Measurements from ENCODE around the gene CEP128. TPM values are rescaled to one million over a fixed set of nuclear protein-coding genes. Genes with fewer than 3 reads are reported as not detected.

The CEP128 gene
- total RNA-seq, 1 experiment from 2014 or later = 12.0 TPM

DNA sequence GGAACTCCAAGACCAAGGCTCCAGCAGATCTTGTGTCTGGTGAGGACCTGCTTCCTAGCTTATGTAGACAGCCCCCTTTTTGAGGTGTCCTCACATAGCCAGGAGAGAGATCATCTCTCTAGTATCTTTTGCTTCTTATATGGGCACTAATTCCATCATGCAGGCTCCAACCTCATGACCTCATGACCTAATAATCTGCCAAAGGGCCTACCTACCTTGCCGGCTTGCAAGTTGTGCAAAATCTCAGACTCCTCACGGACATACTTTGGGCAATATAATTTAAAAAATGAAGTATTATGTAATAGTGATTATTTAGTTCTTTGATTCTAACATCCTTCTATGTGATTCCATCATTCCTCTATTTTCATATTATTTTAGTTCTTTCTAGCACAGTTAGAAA, 397.2 kb downstream of the CEP128 start:
- Mint-ChIP-seq H3K9me3 (peaks cover 22% of the 10 kb centered on the region), H3K4me1 (no peaks in the 10 kb centered on the region), H3K4me3 (no peak overlapping the region), H3K36me3 (peaks cover 15% of the 10 kb centered on the region), H3K27me3 (ENCODE audit: low read depth) (no peaks in the 10 kb centered on the region), H3K27ac (no peak overlapping the region)
- DNase-seq (ENCODE audit: low spot score) (no peak), ATAC-seq (no peak)
- CTCF ChIA-PET = no interaction called here
- TF ChIP-seq MYBL2 (CRISPR knock-in tag; IDR thresholded peaks at IDR 0.05) = no peak
- no peak for TF ChIP-seq TP53 (CRISPR knock-in tag; IDR thresholded peaks at IDR 0.05)
- TF ChIP-seq HMGA2 (CRISPR knock-in tag; IDR thresholded peaks at IDR 0.05) = no peak
- TF ChIP-seq, protein P1, sequence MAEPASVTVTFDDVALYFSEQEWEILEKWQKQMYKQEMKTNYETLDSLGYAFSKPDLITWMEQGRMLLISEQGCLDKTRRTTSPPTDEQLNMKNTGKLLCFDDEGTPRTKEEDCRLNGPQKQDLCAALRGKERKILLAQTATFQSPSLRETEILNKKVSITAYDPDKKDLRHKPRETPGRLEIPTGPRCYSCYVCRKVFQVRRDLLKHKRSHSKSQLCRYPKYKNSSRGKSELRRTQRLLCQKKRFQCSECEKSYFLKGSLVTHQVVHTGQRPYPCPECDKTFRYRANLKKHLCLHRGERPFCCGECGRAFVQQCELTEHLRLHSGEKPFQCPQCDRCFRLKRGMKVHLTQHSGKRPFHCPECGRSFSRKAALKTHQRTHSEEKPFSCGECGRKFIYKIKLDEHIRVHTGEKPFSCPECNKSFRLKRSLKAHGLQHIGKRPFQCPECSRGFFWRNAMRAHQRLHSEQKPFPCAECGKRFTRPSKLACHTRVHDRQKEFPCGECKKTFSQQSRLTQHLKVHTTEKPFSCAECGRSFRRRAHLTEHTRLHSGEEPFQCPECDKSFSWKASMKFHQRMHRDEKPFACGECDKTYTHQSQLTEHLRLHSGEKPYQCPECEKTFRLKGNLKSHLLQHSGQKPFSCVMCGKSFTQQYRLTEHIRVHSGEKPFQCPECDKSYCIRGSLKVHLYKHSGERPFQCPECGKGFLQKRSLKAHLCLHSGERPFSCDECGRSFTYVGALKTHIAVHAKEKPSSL (CRISPR knock-in tag; conservative IDR thresholded peaks at IDR 0.05) = no peak
- TF ChIP-seq ZNF512 (CRISPR knock-in tag; IDR thresholded peaks at IDR 0.05; ENCODE audit: borderline replicate concordance) = no peak
- TF ChIP-seq JAZF1 (CRISPR knock-in tag; IDR thresholded peaks at IDR 0.05) = no peak
- TF ChIP-seq CBFB (CRISPR knock-in tag; IDR thresholded peaks at IDR 0.05; ENCODE audit: low read depth) = no peak
- TF ChIP-seq FOXP4 (CRISPR knock-in tag; IDR thresholded peaks at IDR 0.05) = no peak
- no peak for TF ChIP-seq ZNF219 (CRISPR knock-in tag; IDR thresholded peaks at IDR 0.05; ENCODE audit: borderline replicate concordance)
- TF ChIP-seq NFYB (CRISPR knock-in tag; conservative IDR thresholded peaks at IDR 0.05; ENCODE audit: low read depth) = no peak
- TF ChIP-seq, protein P2, sequence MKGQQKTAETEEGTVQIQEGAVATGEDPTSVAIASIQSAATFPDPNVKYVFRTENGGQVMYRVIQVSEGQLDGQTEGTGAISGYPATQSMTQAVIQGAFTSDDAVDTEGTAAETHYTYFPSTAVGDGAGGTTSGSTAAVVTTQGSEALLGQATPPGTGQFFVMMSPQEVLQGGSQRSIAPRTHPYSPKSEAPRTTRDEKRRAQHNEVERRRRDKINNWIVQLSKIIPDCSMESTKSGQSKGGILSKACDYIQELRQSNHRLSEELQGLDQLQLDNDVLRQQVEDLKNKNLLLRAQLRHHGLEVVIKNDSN (CRISPR knock-in tag; IDR thresholded peaks at IDR 0.05) = no peak
- no peak for TF ChIP-seq TCF7 (CRISPR knock-in tag; IDR thresholded peaks at IDR 0.05; ENCODE audit: low read depth)
- no peak for TF ChIP-seq ZNF416 (CRISPR knock-in tag; IDR thresholded peaks at IDR 0.05)
- no peak for TF ChIP-seq NR3C1 (CRISPR knock-in tag; conservative IDR thresholded peaks at IDR 0.05; ENCODE audit: low read depth)
- TF ChIP-seq HMGXB4 (CRISPR knock-in tag; IDR thresholded peaks at IDR 0.05) = no peak
- TF ChIP-seq JUN (CRISPR knock-in tag; IDR thresholded peaks at IDR 0.05) = no peak
- POLR2A ChIA-PET = no interaction called here

- ATAC-seq (no peak), DNase-seq (ENCODE audit: low spot score) (no peak)
- no peaks in the 10 kb centered on the region for H3K4me1 Mint-ChIP-seq
- H3K4me3 Mint-ChIP-seq = no peak overlapping the region
- H3K9me3 Mint-ChIP-seq = peaks cover 31% of the 10 kb centered on the region
- ChIA-PET POLR2A (no interaction called here), CTCF (no interaction called here)
- no peaks in the 10 kb centered on the region for H3K27me3 Mint-ChIP-seq (ENCODE audit: low read depth)
- no peak overlapping the region for H3K27ac Mint-ChIP-seq
- H3K36me3 Mint-ChIP-seq = peaks cover 21% of the 10 kb centered on the region
- TF ChIP-seq ZNF423 (CRISPR knock-in tag; IDR thresholded peaks at IDR 0.05) (no peak), TP53 (CRISPR knock-in tag; IDR thresholded peaks at IDR 0.05) (no peak), GABPB1 (CRISPR knock-in tag; IDR thresholded peaks at IDR 0.05) (no peak)
Measured at GRCh38 chr14:80543211-80543610, 398.3 kb downstream of the CEP128 start.

Data from WTC11 (cell line).